D721Med (cell line): ENCODE measurements around the gene SCN4B.

Source experiments
- DNase-seq: peaks from one replicate; pipeline ENCODE4 v3.0.0; 2011; ENCODE audit warnings: low spot score; ENCODE audit not compliant: insufficient read length
- FAIRE-seq: peaks from 2 replicates; lab custom pipeline; 2011; peaks lifted over from hg19 to GRCh38; lab: Jason Lieb, UNC
- TF ChIP-seq, protein P1 (sequence below): IDR thresholded peaks from 2 replicates; pipeline ENCODE4 v1.5.1; 2012; ENCODE audit warnings: mild to moderate bottlenecking, control low read depth; ENCODE audit not compliant: insufficient read depth; ENCODE audit errors: missing control alignments

The SCN4B gene

DNA sequence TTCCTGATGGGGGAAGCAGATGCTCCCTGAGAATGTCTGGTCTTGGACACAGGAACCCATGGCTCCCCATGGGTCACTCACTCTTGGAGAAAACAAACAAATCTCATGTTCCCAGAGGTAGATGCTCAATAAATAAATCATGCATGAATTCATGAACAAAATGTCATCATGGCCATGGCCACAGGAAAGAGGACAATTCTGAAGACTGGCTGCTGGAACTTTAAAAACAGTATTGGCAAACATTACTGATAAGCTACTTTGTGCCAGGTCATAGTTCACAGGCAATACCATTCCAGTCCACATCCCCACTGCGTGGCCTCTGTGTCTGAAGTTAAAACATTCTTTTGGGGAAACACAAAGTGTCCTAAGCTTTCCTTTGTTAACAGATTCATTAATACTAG lies 56.7 kb downstream of the SCN4B start:
- no peak for DNase-seq
- TF ChIP-seq, protein P1, sequence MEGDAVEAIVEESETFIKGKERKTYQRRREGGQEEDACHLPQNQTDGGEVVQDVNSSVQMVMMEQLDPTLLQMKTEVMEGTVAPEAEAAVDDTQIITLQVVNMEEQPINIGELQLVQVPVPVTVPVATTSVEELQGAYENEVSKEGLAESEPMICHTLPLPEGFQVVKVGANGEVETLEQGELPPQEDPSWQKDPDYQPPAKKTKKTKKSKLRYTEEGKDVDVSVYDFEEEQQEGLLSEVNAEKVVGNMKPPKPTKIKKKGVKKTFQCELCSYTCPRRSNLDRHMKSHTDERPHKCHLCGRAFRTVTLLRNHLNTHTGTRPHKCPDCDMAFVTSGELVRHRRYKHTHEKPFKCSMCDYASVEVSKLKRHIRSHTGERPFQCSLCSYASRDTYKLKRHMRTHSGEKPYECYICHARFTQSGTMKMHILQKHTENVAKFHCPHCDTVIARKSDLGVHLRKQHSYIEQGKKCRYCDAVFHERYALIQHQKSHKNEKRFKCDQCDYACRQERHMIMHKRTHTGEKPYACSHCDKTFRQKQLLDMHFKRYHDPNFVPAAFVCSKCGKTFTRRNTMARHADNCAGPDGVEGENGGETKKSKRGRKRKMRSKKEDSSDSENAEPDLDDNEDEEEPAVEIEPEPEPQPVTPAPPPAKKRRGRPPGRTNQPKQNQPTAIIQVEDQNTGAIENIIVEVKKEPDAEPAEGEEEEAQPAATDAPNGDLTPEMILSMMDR = no peak
- FAIRE-seq = no peak

GRCh38 chr11:118095493-118095892 lies 57.1 kb downstream of the SCN4B start:
- TF ChIP-seq, protein P1 = no peak
- DNase-seq (no peak), FAIRE-seq (no peak)

DNA sequence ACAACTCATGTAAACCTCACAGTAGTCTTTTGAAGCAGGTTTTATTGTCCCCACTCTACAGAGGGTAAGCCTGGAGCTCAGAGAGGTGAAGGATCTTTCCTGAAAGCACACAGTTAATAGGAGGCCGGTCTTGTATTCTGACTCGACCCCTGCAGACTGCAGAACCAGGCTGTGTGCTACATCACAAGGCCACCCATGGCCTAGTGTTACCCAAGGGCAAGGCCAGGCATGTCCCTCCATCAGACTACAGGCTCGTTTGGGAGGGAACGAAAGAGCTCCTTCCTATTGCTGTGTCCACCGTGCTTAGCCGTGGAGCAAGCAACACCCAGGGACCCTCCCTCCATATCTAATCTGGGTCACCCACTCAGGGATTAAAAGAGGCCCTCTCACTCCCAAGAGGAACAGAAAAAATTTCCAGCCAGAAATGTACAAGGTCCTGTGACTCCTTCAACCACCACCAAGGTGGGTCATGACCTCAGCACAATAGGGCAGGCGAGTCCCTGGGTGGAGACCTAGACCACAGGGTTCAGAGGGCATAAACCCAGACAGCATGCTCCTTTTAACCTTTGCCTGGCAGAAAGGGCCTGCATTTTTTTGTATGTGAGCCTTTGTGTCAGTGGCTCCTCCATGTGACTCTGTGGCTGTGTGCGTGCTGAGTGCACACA lies 59.6 kb downstream of the SCN4B start:
- TF ChIP-seq, protein P1 = no peak
- DNase-seq = no peak
- no peak for FAIRE-seq

GRCh38 chr11:118091690-118092089 lies 60.9 kb downstream of the SCN4B start:
- TF ChIP-seq, protein P1 = no peak
- DNase-seq (no peak), FAIRE-seq (no peak)

DNA sequence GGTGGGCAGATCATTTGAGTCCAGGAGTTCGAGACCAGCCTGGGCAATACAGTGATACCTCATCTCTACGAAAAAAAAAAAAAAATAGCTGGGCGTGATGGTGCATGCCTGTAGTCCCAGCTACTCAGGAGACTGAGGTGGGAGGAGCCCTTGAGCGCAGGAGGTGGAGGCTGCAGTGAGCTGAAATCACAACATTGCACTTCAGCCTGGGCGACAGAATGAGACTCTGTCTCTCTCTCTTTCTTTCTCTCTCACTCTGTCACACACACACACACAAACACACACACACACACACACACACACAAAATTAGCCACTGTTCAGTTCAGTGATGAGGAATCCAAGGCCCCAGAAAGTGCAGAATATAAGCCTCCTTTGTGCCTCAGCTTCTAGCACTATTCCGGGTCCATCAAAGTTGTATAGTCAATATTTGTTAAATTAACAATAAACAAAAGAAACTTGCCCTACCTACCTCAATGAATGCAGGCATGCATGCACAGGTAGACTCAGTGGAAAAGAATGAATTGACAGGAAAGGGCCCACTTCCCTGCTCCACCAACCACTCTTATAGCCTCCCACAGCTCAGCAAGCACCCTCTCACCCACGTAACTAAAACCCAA lies 62.0 kb downstream of the SCN4B start:
- FAIRE-seq (no peak), DNase-seq (no peak)
- TF ChIP-seq, protein P1 = no peak

DNA sequence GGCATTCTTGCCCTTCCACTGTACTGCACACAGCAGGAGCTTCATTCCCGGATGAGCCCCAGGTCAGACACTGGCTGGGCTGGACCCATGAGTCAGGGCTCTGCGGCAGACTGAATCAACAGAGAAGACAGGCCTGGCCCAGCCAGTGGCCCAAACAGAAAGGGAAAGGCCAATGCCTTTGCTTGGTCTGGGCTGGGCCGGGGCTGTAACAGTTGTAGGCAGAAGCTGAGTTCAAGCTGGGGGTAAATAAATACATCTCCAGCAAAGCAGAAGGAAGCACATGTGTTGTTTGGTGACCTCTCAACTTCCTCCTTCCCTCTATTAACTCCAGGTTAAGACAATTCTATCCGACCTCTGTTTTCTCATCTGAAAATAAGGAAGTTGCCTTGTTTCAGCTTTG lies 64.1 kb downstream of the SCN4B start:
- TF ChIP-seq, protein P1 = no peak
- no peak for FAIRE-seq
- no peak for DNase-seq

DNA sequence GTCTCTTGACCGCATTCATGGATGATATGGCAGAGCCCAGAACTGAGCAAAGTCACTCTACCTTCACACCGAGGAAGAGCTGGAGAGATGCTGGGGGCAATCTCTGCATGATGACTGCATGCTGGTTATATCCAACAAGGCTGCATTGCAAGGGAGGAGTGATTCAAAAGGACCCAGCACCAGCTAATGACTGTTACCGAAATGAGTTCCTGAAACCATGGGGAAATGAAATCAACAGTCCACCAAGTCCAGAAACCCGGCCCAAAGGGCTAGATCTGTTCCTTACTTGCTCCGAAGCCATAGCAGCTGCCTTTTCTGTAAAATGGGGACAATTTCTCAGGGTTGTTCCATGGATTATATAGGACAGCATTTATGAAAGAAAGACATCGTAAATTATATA lies 64.7 kb downstream of the SCN4B start:
- TF ChIP-seq, protein P1 = no peak
- FAIRE-seq (no peak), DNase-seq (no peak)
